KOPT-K1 (cell line): Measurements from ENCODE around the gene RPS23.
"Not testable (repeated sequence)": the region's sequence is repeated elsewhere in the genome, so short reads cannot be mapped to it uniquely, and the experiment has no call there.

Source experiments
- H3K27ac ChIP-seq: fragments of 200-600 bp; sonication (generic); 2 replicates; pipeline ENCODE4 v1.5.1; 2016; ENCODE audit warnings: antibody characterized with exemption, mild to moderate bottlenecking, low read depth, low read length; ENCODE audit not compliant: poor library complexity, severe bottlenecking
- H3K36me3 ChIP-seq: fragments of 200-600 bp; sonication (generic); 2 replicates; pipeline ENCODE4 v1.5.1; 2017; ENCODE audit warnings: antibody characterized with exemption, mild to moderate bottlenecking, low read length, moderate library complexity; ENCODE audit not compliant: insufficient read depth
- H3K9me3 ChIP-seq: fragments of 200-600 bp; sonication (generic); 2 replicates; pipeline ENCODE4 v1.5.1; 2017; ENCODE audit warnings: antibody characterized with exemption, low read length, mild to moderate bottlenecking; ENCODE audit not compliant: insufficient read depth, poor library complexity, severe bottlenecking

Gene RPS23

DNA sequence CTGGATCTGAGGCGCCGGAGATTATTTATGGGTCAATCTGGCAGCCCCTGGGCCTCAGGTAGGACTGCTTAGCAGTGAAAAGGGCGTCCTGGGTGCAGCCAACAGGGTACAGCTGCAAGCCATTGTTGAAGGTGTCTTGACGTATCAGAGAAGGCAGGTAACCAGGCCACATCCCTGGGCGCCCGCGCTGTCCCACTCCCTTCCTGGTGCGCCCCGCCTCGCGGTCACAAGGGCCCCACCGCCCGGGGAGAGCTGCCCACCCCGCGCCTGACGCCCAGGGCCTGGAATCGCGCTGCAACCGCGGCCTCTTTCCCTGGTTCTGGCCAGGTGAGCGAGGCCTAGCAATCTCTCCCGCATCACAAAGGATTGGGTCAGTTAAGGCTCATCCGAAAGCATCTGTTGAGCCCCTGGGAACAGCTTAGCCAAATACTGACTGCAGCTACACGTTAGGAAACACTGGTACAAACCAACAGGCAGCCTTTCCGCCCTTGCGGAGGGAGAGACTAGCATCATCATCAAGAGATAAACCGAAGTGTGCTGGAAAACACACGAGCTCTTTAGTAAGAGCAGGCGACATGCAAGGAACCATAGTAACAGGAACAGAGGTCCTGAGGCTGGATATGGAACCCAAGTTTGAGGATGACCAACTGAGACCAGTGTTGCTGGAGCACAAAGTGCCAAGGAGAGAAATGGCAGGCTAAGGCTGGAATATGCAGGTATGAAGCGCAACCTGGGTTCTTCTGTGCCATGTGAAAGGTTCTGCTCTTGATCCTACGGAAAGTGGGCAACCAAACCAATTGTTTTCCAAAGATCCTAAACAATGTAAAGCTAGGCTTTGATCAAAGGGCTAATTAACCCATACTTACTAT lies 3.6 kb downstream of the RPS23 start:
- no peaks in the 10 kb centered on the region for H3K9me3 ChIP-seq
- H3K36me3 ChIP-seq = peaks cover 70% of the 10 kb centered on the region
- no peak overlapping the region for H3K27ac ChIP-seq

DNA sequence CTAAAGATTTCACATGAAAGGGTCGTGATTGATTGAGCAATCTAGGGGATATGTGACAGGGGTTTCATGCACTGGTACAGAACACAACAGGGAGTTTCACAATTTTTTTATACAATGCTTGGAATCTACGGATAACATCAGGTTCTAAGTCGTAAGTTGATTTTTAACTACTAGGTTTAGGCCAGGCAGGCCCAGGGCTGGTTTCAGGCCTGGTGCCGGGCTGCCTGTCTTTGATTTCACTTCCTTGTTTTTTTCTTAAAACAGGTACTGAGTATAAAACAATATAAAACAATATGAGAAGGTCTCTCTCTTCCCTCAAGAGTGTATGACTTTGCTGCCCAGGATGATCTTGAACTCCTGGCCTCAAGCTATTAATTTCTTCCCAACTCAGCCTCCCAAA lies 4.7 kb downstream of the RPS23 start:
- H3K36me3 ChIP-seq = peaks cover 80% of the 10 kb centered on the region
- H3K27ac ChIP-seq, H3K9me3 ChIP-seq: not testable (repeated sequence)

DNA sequence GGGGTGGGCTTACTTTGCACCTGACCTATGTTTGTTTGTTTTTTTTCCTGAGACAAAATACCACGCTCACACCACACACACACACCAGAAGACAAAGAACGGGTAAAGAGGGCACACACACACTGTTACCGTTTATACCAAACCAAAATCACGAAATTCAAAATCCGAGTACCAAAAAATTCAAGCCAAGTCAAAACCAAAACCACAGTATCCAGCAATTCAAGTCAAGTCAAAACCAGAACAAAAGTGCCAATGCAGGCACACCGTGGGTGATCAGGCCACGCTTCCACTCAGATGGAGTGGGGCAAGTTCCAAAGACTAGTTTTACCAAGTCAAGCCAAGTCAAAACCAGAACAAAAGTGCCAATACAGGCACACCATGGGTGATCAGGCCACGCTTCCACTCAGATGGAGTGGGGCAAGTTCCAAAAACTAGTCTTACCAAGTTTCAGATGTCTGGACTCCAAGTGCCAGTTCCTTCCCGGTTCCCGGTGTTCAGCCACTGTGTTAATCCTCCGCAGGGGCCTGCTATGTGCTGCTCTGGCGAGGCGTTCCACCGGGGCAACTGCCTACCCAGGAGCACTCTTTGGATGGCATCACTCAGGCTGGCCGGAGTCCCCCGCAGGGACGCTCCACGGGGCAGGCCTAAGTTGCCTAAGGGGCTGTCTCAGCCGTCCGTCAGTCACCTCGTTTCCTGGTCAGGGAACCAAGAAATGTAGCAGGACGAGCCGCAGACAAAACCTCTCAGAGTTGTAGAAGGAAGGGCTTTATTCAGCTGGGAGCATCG lies 5.4 kb downstream of the RPS23 start:
- H3K36me3 ChIP-seq = peaks cover 85% of the 10 kb centered on the region
- H3K9me3 ChIP-seq = peaks cover 17% of the 10 kb centered on the region

DNA sequence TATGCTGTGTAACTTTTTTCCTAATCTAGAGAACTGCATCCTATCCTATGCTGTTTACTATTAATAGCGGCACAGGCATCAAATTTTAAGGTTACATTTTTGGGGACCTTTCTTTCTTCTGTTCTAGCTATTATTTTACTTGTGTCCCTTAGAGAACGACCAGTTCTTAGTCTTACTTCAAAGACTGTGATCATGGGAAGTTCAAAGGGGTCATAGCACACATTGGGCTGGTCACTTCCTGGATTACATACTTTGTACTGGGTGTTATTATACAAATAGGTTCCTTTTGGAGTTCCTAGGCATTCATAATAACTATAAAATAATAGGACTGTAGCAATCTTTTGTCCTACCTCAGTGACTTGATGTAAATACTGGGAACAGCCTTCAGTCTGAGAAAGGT lies 8.8 kb downstream of the RPS23 start:
- not testable (repeated sequence) for H3K27ac ChIP-seq
- peaks cover 28% of the 10 kb centered on the region for H3K9me3 ChIP-seq
- H3K36me3 ChIP-seq = peaks cover 59% of the 10 kb centered on the region

More for the DNA sequence above, 5.4 kb downstream of the RPS23 start:
- not testable (repeated sequence) for H3K27ac ChIP-seq

DNA sequence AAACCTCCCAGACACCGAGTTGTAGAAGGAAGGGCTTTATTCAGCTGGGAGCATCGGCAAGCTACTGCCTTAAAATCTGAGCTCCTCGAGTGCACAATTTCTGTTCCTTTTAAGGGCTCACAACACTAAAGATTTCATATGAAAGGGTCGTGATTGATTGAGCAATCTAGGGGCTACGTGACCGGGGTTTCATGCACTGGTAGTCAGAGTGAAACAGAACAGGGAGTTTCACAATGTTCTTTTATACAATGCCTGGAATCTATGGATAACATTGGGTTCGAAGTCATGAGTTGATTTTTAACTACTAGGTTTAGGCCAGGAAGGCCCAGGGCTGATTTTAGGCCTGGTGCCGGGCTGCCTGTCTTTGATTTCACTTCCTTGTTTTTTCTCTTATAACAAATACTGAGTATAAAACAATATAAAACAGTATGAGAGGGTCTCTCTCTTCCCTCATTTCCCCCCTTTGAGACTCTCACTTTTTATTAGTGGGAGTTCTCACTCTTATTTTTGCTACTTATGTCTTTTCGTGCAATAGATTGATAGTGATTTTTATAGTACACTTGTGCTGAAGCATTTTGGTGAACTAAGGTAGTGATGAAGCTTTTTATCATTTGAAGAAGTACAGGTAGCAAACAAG lies 10.7 kb downstream of the RPS23 start:
- H3K36me3 ChIP-seq = peaks cover 43% of the 10 kb centered on the region
- H3K27ac ChIP-seq = not testable (repeated sequence)
- peaks cover 28% of the 10 kb centered on the region for H3K9me3 ChIP-seq

DNA sequence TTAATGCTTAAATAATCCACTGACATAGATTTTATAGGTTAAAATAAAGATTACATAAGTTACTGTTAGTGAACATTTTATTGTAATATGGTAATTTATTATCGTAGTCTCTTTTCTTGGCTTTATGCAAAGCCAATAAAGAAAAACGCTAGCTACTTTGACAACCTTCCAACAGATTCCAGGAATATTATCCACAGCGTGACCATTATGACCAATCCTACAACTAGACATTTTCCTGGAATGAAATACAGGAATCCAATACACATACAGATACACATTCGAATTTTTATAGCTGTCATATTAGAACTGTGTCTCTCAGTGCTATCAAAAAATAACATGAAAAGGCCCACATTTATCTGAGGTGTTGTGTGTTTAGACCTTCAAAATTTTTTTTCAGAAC lies 13.1 kb downstream of the RPS23 start:
- peaks cover 30% of the 10 kb centered on the region for H3K36me3 ChIP-seq
- H3K9me3 ChIP-seq = peaks cover 28% of the 10 kb centered on the region
- no peak overlapping the region for H3K27ac ChIP-seq

DNA sequence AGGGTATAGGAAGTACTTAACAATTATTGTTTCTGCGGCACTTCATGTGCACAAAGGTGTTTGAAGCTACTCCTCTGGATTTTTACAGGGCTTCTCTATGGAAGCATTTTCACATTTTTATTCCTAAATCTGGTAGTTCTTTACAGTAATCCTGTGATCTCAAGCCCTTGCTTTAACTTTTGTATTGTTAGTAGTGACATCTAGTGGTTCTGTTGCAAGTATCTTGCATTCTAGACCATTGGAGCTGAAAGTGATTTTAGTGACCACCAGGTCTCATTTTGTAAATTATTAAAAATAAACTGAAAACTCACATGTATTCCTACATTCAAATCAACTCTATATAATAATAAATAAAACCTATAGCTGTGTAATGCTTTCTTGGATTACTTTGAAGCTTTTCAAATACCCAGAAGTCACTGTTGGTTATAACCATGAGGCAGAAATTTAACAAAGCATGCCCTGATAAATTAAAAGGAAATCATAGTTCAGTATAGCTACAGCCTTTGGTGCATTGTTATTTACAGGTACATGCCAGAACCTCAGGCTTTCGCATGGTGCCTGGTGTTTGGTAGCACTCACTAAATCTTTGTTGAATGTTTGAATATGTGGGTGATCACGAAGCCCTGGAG lies 18.9 kb downstream of the RPS23 start:
- Histone ChIP-seq H3K9me3 (no peaks in the 10 kb centered on the region), H3K27ac (no peak overlapping the region), H3K36me3 (0 out of 2 replicates have a peak, but pooled peaks cover under 1% of the 10 kb centered on the region)

DNA sequence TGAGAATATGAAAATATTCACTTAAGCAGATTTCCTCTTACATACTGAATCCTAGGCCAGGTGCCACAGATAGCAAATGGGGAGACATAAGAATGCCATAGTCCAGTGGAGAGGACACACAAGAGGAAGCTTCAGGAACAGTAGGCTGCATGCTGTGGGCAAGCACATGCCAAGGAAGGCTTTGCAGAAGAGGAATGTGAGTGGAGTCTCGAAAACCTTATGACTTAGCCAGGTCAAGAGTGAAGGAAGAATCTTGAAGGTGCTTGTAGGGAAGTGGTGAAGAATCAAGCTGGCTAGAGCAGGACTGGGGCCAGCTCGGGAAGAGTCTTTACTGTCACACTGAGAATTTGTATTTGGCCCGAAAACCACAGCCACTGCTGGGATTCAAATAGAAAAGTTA lies 20.4 kb downstream of the RPS23 start:
- Histone ChIP-seq H3K27ac (no peak overlapping the region), H3K9me3 (no peaks in the 10 kb centered on the region), H3K36me3 (0 out of 2 replicates have a peak, but pooled peaks cover 5% of the 10 kb centered on the region)

DNA sequence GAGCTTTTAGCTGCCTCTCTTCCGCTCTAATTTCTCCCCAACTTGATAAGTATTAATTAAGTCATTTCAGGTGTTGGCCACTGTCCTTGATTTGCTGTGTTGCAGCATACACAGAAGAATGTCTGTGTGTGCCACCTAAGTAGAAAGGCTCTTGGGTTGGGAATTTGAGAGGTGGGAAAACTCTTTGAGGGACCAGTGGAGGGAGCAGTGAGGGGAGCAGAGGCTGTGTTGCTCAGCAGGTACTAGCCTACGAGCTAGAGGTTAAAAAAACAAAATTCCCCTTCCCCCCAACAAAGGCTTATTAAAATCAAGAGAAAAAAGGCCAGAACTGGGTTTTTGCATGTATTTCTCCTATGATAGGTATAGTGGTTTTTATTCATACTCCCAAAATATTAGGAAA lies 20.9 kb downstream of the RPS23 start:
- H3K9me3 ChIP-seq = no peaks in the 10 kb centered on the region
- 0 out of 2 replicates have a peak, but pooled peaks cover 5% of the 10 kb centered on the region for H3K36me3 ChIP-seq
- no peak overlapping the region for H3K27ac ChIP-seq

DNA sequence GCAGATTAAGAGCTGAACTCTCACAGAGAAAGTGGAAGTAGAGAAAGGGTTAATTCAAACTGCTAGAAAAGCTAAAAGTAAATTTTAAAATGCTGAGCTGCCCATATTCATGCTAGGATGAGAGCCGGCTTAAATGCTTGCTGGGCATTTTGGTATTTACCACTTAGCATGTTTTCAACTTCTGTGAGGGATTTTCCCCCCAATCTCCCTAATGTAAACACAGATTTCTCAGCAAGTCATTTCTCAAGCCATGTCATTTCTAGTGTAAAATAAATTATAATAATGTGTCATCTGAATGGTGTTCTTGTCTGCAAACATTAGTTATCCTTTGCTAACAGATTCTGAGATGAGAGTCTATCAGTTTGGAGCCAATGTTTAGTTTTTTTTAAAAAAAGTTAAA lies 22.3 kb downstream of the RPS23 start:
- no peak overlapping the region for H3K27ac ChIP-seq
- no peaks in the 10 kb centered on the region for H3K9me3 ChIP-seq
- 0 out of 2 replicates have a peak, but pooled peaks cover 5% of the 10 kb centered on the region for H3K36me3 ChIP-seq

DNA sequence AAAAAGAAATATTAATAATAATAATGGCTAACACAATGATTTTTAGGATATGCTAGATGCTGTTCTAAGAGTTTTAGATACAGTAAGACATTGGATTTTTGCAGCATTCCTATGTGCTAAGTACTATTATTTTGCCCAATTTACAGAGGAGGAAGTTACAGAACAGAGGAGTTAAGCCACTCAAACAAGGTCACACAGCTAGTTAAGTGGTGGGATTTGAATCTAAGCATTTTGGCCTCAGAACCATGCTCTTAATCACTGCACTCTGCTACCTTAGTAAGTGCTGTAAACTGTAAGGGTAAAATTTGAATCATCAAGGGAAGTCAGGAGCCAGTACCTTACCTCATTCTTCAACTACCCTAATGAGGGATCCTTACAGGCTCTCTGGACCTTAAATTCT lies 25.4 kb downstream of the RPS23 start:
- peaks cover 6% of the 10 kb centered on the region for H3K9me3 ChIP-seq
- 0 out of 2 replicates have a peak, but pooled peaks cover 5% of the 10 kb centered on the region for H3K36me3 ChIP-seq
- H3K27ac ChIP-seq = no peak overlapping the region

DNA sequence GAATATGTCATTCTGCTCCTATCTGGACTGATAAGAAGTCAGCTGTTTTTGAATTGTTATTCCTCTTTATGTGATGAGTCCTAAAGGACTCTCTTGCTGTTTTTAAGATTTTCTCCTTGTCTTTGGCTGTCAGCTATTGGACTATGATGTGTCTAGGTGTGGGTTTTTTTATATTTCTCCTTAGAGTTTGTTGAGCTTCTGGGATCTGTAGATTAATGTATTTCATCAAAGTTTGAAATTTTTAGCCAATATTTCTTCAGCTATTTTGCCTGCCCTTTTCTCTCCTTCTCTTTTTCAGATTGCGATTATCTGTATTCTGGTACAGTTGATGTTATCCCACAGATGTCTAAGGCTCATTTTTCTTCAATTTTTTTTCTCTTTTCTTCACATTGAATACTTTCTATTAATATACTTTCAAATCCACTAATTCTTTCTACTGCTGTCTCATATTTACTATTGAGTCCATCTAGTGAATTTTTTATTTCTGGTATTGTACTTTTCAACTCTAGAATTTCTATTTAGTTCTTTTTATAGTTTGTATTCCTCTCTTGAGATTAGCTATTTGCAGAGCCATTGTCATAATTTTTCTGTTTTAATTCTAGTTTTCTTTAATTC lies 31.1 kb downstream of the RPS23 start:
- Histone ChIP-seq H3K9me3 (peaks cover 22% of the 10 kb centered on the region), H3K36me3 (no peaks in the 10 kb centered on the region), H3K27ac (no peak overlapping the region)

DNA sequence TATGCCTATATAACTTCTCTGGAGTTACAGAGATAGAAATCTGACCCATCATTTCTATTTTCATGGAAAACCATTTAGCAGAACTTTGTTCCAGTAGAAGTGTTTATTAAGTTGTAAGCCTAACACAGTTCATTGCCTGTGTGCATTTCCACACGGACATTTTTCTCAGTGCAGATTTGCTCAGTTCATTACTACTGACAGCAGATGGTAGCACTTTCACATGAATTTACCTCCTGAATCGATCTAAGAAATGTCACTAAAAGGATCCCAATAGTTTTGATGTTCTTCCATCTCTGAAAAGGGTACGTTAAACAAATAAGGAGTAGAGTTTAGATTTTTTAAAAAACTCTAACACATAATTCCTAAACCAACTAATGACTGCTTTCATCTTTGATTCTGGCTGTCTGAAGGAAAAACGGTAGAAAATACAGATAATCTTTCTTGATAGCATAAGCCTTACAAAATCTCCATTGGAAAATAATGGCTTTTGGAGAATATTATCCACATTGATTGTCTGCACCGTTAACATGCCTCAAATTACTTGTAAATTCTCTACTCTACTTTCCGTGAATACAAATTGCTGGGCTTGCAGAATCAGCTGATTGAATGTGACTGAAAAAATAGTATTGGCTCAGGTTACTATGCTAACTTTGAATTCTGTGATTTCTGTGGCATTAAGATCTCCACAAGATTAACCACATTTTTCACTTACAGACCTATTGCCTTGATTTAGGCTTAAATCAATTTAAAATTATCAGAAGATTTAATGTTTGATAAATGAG lies 33.1 kb downstream of the RPS23 start:
- H3K27ac ChIP-seq = no peak overlapping the region
- H3K9me3 ChIP-seq = peaks cover 22% of the 10 kb centered on the region

DNA sequence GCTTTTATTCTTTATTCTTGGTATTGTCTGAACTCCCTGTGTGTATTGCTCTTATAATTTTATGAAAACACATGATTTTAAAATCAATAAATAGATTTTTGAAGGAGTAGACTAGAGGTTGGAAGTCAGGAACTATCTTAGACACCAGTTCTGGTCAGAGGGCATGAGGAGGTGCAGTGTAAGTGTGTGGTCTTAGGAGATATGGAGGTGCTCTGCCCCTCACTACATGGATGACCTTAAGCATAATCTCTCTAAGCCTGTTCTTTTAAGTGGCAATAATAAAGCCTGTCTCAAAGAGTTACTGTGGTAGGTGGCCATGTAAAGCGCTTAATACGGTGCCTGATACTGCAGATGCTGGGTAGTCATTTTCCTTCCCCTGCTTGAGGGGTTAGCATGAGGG lies 34.0 kb downstream of the RPS23 start:
- Histone ChIP-seq H3K27ac (no peak overlapping the region), H3K9me3 (peaks cover 22% of the 10 kb centered on the region), H3K36me3 (no peaks in the 10 kb centered on the region)

More for the DNA sequence above, 33.1 kb downstream of the RPS23 start:
- no peaks in the 10 kb centered on the region for H3K36me3 ChIP-seq
